CD4-positive, alpha-beta T cell treated with Interleukin-10 for 1 hour (primary cell): ENCODE measurements around the gene INAVA.
"Not testable (repeated sequence)": the region's sequence is repeated elsewhere in the genome, so short reads cannot be mapped to it uniquely, and the experiment has no call there.

Experiments
- DNase-seq: peaks from one replicate; pipeline ENCODE4 v3.0.0-alpha.2; 2020

Gene INAVA

DNA sequence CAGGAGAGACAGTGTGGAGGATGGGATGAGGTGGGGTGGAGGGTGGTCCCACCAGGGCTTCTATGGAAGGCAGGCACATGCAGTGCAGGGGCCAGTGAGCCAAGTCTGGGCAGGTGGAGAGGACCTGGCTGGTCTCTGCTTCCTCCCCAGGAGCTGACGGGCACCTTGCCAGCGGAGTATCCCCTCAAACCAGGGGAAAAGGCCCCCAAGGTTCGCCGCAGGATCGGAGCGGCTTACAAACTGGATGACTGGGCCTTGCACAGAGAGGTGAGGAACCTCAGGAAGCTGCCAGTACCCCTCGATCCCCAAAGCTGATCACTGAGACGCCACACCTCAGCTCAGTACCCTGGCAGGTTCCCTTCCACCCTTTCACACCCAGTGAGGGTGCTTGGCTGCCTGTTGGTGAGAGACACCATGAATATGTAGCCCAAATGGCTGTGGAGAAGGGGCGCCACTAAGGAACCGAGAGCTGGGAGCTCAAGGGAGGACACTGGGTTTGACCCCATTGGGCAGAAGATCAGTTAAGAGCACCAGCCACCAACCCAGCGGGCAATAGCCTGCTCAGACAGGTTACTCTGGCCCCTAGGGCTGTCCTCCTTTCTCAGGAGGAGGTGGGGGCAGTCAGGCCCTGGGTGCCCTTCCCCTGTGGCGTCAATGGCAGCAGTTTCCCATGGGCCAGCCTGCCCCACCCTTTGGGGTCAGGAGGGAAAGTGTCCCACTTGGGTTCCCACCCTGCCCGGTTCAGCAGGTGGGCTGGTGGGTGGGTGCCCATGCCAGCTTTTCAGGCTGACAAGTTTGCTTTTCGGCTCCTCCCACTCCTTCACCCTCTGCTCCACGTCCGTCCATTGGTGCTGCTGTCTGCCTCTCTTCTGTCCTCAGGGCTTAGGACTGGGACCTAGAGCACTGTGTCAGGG lies 5.5 kb downstream of the INAVA start:
- DNase-seq = no peak

DNA sequence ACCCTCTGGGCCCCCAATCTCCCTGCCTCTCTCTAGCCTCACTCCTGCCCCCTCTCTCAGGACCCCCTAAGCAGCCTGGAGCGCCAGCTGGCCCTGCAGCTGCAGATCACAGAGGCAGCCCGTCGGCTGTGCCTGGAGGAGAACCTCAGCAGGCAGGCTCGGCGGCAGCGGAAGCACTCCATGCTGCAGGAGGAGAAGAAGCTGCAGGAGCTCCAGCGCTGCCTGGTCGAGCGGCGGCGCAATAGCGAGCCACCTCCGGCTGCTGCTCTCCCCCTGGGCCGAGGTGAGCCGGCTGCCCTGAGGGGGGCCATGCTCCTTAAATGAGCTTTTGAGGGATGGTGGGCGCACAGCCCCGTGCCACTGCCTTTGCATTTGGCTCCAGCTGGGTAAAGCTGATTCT lies 6.2 kb downstream of the INAVA start:
- no peak for DNase-seq

DNA sequence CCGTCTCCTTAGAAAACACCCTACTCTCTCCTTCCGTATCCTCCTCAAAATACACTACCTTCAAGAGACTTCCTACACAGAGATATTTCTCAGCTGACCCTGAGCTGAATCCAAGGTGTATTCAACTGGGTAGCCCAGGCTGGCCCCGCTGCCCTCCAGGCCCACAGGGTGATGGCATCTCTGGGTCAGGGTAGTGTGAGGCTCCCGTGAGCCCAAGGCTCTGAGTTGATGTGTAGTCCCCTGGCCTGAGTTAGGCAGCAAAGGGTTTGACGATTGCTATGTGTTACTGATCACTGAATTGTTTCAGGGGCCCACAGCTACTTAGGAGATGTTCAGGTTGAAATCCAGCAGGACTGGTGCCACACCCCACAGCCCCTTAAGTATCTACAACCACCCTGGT lies 6.7 kb downstream of the INAVA start:
- DNase-seq = no peak

DNA sequence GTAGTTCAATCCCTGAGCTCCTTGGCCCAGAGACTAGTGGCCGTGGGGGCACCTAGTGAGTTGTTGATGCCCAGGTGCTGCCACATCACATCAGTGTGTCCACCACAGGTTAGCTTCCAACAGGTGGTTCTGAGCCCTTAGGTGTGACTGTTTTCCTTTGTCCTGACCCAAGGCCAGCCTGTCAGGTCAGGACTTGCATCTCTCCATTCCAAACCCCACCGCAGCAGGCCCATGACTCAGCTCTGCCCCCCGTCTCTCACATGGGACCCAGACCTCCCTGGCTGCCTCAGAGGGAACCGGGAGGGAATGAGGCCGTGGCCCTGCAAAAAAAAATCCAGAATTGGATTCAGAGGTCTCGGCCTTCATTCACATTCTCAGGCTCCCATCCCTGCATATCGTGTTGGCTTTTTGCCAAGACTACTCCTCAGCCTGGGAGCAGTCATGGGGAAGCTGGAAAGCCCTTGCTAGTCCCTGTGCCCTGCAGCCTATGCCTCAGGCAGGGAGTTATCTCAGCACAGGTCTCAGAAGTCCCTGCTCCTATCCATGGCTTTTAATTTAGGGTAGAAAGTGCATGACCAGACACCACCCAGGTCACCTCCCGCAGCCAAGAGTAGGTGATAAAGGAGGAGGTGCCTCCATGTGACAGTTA lies 7.2 kb downstream of the INAVA start:
- no peak for DNase-seq

DNA sequence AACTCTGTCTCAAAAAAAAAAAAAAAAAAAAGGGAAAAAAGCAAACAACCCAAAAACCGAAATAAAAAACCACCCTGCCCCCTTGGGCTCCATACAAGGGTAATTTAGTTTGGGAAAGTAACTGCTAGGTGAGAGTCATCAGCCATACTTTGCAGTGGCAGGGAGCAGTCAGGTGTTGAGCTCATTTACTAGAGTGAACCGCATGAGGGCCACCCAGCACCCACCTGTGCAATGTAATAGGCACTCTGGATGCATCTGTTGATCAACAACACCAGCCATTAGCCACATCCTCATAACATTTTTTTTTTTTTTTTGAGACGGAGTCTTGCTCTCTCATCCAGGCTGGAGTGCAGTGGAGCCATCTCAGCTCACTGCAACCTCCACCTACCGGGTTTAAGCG lies 9.1 kb downstream of the INAVA start:
- no peak for DNase-seq

DNA sequence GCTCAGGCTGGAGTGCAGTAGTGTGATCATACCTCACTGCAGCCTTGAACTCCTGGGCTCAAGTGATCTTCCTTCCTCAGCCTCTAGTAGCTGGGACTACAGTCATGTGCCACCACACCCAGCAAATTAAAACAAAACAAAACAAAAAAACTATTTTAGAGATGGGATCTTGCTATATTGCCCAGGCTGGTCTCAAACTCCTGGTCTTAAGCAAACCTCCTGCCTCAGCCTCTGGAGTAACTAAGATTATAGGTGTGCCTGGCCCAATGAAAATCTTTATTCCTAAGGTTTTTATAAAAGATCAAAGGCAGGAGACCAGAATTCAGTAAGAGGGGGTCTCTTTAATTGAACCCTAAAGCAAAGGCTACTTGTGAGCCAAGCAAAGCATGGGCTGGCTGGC lies 10.1 kb downstream of the INAVA start:
- no peak for DNase-seq

DNA sequence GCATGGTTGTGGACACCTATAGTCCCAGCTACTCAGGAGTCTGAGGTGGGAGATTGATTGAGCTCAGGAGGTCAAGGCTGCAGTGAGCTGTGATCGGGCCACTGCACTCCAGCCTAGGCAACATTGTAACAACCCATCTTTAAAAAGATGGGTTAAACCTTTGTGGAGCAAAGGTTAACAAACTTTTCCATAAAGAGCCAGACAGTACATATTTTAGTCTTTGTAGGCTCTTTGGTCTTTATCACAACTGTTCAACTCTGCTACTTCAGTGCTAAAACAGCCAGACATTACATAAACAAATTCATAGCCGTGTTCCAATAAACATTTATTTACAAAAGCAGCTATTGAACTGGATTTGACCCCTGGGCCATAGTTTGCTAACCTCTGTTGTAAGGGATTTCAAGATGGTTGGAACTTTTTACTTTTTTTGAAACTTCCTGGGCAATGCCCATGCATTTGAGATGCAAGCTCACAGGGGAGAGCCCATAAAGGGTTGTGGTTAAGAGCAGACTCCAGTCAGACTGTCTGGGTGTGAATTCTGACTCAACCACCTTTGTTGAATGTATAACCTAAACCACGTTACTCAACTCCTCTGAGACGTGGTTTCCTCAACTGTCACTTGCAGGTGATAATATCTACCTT lies 10.8 kb downstream of the INAVA start:
- peak; percentile 68 for DNase-seq

DNA sequence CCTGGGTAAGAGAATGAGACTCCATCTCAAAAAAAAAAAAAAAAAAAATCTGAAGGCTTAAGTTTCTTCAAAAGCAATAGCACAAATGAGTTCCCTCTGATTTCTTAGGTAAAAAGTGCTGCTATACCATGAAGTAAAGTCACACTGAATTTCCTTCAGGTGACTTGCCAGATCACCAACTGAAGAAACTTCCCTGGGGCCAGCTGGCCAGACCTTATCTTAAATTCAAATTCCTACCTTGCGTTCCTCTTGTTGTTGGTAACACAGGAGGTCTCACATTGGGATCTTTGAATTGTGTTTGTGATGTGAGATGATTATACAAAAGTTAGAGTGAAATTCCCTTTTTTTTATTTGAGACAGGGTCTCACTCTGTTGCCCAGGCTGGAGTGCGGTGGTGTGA lies 11.8 kb downstream of the INAVA start:
- no peak for DNase-seq

DNA sequence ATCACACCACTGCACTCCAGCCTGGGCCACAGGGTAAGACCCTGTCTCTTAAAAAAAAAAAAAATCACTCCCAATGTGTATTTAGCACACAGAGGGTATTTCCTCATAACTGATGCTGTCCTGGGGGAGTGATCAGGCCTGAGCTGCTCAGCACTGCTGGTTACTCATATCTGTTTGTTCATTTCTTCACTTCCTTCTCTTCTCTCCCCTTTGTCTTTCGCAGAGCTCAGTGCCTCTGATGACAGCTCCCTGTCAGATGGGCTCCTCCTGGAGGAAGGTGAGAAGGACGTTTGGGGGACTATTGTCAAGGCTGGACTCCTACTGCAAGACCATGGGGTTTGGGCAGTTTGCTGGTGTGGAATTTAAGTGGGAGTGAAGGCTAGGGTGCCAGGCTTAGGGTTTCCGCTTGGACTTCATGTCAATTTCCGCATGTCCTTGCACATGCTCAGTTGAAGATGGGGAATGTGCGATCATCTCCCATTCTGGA lies 13.0 kb downstream of the INAVA start:
- DNase-seq = no peak

DNA sequence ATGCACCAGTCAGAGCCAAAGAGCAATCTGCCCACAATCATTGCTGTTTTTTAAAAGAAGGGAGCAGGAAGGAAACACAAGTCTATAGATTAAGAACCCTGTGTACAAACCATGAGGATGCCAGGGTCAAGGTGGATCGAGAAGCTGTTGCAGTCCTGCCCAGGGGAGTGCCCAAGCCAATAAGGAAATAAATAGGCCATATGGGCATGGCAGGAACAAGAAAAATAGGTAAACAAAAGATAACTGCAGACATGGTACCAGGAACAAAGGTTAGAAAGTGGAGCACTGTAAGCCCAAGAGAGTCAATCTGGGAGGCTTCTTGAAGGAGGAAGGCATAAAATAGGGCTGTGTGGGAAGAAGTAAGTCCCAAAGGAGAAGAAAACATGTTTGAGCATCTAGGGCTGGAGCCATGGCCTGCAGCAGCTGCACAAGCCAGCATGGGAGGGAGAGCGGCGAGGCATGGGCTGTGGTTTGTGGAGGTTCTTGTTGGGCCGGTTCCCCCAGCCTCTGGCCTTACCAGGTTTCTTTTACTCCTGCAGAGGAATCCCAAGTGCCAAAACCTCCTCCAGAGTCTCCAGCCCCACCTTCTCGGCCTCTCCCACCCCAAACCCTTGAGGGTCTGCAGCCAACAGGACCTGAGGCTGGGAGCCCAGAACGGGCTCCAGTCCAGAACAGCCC lies 13.6 kb downstream of the INAVA start:
- DNase-seq = no peak

DNA sequence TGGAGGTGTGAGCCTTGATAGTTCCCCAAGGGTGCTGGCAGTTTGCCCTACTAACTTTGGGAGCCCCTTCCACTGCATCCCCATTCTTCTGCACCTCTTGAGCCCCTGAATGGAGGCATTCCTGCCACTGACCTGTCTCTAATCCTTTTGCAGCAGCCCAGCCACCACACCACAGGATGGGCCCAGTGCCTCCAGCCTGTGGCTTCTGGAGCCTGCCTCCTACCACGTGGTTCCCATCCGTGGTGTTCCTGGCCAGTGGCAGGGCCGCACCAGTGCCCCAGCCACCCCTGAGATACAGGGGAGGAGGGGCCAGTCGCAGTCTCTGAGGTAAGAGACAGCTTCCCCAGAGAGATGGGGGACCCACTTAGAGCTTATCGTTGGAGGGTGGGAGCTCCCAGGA lies 14.4 kb downstream of the INAVA start:
- no peak for DNase-seq

DNA sequence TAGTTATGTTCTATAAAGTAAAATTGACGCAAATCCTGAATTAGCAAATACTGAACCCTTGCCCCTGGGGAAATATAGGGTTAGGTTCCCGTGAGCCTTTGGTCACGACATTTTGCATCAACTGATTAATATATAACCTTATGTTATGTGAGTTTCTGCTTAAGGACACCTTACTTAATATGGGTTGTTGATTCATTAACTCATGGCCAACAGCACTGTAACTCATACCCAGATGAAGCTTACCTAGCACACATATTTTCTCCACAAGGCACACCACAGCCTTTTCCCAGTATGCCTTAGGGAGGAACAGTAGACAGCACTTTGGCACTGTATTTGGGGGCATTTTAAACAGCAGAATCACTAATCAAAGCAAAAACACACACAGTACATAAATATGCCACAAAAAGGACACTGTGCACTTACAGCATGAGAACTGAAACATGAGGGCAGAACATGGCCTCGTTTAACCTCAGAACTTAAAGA lies 15.1 kb downstream of the INAVA start:
- DNase-seq = no peak

DNA sequence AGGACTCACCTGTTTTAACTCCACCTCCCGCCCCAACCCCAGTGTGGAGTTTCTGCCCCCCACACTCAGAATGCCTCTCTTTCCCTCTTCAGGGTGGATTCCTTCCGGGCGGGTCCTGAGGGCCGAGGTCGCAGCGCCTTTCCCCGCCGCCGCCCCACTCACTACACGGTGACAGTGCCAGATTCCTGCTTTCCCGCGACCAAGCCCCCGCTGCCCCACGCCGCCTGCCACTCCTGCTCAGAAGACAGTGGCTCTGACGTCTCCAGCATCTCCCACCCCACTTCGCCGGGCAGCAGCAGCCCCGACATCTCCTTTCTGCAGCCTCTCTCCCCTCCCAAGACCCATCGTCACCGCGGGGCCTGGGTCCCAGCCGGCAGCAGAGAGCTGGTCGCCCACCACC lies 16.7 kb downstream of the INAVA start:
- DNase-seq = no peak

DNA sequence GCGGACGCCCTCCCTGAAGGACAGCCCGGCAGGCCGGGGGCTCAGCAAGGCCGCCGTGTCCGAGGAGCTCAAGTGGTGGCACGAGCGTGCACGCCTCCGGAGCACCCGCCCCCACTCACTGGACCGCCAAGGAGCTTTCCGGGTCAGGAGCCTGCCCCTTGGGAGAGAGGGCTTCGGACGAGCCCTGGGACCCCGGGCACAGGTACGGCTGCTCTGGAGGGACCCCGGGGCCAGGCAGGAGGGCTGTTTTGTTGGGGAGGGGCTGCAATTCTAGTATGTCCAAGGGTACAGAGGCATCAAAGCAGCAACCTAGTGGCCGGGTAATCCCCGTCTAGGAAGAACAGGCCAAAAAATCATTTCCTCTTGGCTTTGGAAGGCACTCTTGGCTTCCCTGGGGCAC lies 17.2 kb downstream of the INAVA start:
- not testable (repeated sequence) for DNase-seq

DNA sequence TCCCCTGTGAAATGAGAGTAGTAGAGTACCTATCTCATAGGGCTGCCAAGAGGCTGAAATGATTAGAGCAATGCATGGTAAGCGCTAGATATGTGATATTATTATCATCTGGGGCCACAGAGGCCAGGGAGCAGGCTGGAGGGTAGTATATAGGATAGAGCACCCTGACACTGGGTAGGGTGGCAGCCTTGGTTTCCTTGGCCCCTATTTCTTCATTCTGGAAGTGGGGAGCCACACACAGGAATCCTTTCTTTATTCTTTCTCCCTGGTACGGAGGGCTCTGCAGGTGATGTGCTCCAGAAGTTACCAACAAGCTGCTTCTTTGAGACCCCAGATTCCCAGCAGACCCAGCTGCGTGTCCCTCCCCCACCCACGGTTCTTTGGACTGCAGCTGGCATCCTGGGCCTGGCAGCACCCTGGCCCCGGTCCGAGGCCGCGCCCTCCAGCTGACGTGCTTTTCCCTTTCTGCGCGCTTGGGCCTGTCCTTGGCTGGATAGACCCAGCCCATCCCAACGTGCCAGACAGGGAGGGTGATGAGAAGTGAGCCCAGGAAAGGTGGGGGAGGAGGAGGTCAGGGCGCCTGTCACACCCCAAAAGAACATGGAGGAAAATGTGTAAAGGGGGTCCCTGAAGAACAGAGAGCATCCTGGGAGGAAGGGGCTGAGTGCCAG lies 18.2 kb downstream of the INAVA start:
- DNase-seq = no peak

DNA sequence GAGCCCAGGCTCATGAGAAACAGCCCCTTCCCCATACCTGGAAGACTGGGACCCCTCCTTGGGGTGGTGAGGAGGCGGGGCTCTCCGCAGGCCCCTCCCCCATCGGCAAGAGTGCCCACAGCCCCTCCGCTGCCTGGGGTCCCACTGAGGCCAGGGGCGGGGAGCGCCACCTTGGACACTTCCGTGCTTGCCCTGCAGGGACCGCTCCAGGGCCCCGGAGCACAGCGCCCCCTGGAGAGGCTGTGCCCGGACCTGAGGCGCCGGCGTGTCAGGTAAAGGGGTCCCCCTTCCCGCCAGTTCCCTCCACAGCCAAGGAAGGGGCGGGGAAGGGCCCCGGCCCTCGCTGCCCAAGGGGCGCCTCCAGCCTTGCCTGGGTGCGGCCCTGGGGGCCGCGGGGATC lies 21.5 kb downstream of the INAVA start:
- DNase-seq = no peak

DNA sequence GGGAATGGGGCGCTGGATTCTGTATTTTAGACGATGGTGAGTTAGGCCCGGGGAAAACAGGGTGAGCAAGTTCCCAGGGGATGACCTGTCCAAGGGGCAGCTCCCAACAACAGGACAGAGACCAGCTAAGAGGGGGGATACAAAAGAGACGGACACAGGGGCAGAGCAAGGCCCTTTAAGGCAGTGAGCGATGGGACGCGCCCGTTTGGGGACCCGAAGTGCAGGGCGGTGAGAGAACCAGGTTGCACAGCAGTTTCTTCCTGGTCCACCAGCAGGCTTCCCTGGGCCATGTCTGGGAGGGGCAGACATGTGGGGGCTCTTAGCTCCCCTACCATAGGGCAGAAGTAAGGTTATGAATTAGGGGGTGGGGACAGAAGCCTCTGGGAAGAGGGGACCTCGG lies 22.0 kb downstream of the INAVA start:
- DNase-seq = no peak

DNA sequence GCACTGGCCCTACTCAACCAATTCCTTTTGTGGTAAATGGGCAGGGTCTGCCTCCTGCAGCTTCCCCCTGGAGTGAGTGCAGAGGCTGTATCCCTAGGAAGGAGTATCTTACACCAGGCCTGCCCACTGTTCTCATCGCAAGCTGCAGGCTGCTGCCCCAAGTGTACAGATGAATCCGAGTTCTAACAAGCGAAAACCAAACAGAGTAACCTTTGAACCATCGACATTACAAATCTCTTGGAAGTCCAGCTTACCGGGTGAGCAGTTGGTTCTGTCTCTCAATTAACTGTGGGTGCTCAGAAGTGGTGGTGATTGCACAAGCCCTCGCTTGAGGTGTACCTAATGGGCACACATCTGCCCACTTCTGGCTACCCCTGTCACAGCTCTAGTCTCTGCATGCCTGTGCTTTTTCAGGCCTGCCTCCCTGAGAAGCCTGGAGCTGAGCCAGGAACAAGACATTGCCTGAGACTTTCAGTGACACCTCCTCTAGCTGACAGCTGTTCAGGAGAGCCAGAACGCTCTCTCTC lies 22.7 kb downstream of the INAVA start:
- no peak for DNase-seq

DNA sequence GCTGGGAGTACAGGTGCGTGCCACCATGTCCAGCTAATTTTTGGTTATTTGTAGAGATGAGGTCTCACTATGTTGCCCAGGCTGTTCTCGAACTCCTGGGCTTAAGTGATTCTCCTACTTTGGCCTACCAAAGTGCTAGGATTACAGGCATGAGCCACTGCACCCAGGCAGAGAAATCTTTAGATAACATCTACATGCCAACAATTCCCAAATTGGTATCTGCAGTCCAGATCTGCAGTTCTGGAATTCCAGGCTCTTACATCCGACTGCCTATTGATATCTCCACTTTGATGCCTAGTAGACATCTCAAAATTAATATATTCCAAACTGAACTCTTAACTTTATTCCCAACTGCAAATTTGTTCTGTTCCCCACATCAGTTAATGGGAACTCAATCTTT lies 23.3 kb downstream of the INAVA start:
- no peak for DNase-seq

DNA sequence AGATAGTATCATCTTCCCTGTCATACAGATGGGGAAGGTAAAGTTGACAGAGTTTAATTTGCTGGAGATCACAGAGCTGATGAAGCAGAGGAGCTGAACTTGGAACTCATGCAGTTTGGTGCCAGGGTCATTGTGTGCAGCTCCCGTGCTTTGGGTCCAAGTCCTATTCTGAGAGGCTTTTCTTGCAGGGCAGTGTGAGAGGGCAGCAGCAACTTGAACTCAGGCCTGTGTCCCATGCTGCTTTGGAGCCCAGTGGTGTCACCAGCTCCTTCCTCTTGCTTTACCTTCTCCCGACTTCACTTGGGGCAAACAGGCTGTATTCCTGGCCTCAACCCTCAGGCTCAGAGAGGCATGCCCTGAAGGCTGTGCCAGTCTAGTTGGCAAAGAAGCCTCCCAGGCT lies 24.7 kb downstream of the INAVA start:
- no peak for DNase-seq

DNA sequence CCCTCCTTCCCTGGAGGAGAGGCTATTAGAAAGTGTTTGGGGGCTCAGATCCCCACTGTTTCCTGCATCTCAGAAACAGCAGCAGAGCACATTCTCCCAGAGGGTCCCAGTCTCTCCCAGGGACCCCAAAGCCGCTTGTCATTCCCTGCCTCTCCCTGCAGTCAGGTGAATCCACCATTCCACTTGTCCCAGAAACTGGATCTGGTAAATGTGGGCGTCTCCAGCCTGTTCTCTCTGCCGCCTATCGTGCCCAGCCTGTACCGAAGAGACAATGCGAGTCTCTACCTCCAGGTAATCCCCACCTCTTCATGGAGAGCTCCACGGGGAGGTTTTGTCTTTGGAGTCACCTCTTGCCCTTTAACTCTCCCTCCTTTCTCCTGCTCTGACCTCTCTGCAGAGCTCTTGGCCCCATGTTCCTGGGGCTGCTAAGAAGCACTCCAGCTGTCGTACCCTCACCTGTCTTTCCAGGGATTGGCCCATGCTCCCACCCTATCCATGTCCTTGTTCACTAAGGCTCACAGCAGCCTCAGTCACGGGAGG lies 26.9 kb downstream of the INAVA start:
- DNase-seq = no peak

DNA sequence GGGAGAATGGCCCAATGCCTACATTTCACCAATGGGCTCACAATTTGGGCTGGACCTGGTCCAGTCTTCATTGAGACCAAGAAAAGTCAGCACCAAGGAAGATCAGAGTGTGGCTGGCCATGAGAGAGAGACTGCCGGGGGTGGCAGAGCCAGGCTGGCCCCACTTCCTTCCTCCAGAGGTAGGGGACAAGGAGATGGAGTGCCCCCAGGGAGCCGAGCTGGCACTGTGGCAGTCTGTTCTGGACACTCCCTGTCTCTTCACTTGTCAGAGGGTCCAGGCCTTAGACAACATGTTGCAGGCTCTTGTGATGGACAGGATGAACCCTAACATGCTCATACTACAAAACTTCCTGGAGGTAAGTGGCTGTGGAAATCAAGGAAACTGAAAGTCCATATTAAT lies 27.7 kb downstream of the INAVA start:
- no peak for DNase-seq
